HCT116 (cell line): Measurements from ENCODE around the gene MYL6B. TPM values are rescaled to one million over a fixed set of nuclear protein-coding genes. Genes with fewer than 3 reads are reported as not detected.

Experiments used
- ATAC-seq: fragments of 200-7000 bp; cut with Tn5 transposase; 2 replicates; pipeline ENCODE4 v1.9.1; 2020; ENCODE audit warnings: mild to moderate bottlenecking, moderate library complexity
- BruUV-seq: library from RNA; stranded (reverse); fragments of 400-500 nt; replicated peaks from 2 replicates; lab custom pipeline; 2021; lab: Mats Ljungman, UMichigan
- CTCF ChIA-PET: fragments of 300-600 bp; sonication (Branson Sonifier 250); formaldehyde crosslinking; loops from one replicate; lab custom pipeline; 2021; ENCODE audit warnings: antibody characterized with exemption; lab: Charles Lee
- POLR2A ChIA-PET: fragments of 300-600, 350-600 bp; sonication (Branson Sonifier 250); formaldehyde crosslinking; loops from one replicate; lab custom pipeline; 2021; ENCODE audit warnings: antibody characterized with exemption; lab: Charles Lee
- RAD21 ChIA-PET, 2 experiments: fragments of 300-600 bp; sonication (Branson Sonifier 250); formaldehyde crosslinking; loops; one replicate each; lab custom pipeline; 2023; ENCODE audit warnings: low total read pairs in 2 of 2; ENCODE audit not compliant: uncharacterized antibody in 2 of 2, unreplicated experiment in 2 of 2, low non-redundant PET in 1 of 2; lab: Charles Lee
- DNase-seq: peaks from one replicate; pipeline ENCODE4 v3.0.0-alpha.2; 2010; ENCODE audit warnings: low read depth, low spot score
- H2AFZ ChIP-seq: fragments of 200-600 bp; shearing (Covaris generic), sonication (generic); 2 replicates; pipeline ENCODE4 v1.6.1; 2017; ENCODE audit warnings: low read depth, mixed run types, mixed read lengths, antibody characterized with exemption, low read length; ENCODE audit not compliant: poor library complexity, severe bottlenecking
- H3K27ac ChIP-seq: 2 replicates; pipeline ENCODE4 v1.5.1; 2012; ENCODE audit warnings: low read depth, low read length
- H3K27me3 ChIP-seq: fragments of 200-600 bp; sonication (generic); 2 replicates; pipeline ENCODE4 v1.6.1; 2016; ENCODE audit warnings: mixed run types, low read length, mixed read lengths; ENCODE audit not compliant: insufficient read depth
- H3K36me3 ChIP-seq, 2 experiments: fragments of 200-500 bp in 1 of 2; fragments of 200-600 bp in 1 of 2; sonication (Bioruptor generic) in 1 of 2; sonication (generic) in 1 of 2; 2 replicates each; pipeline versions ENCODE4 v1.5.1 to v1.6.1; 2014 to 2016; ENCODE audit warnings: low read length in 2 of 2, inconsistent platforms in 1 of 2, mixed read lengths in 1 of 2, mixed run types in 1 of 2; ENCODE audit not compliant: insufficient read depth in 2 of 2, control insufficient read depth in 1 of 2
- H3K4me1 ChIP-seq, 2 experiments: fragments of 200-600 bp in 1 of 2; sonication (generic) in 1 of 2; 2 replicates each; pipeline versions ENCODE4 v1.5.1 to v1.6.1; 2012 to 2017; ENCODE audit warnings: low read length in 2 of 2, inconsistent platforms in 1 of 2, mild to moderate bottlenecking in 1 of 2, mixed read lengths in 1 of 2, mixed run types in 1 of 2, moderate library complexity in 1 of 2; ENCODE audit not compliant: insufficient read depth in 2 of 2, control insufficient read depth in 1 of 2
- H3K4me2 ChIP-seq: fragments of 200-600 bp; sonication (generic); 2 replicates; pipeline ENCODE4 v1.6.1; 2017; ENCODE audit warnings: mixed run types, low read length, mixed read lengths
- H3K4me3 ChIP-seq, 2 experiments: fragments of 200-600 bp in 1 of 2; sonication (generic) in 1 of 2; replicated peaks in 1 of 2; 2 replicates each; pipeline ENCODE4 v1.5.1; 2011 to 2016; ENCODE audit warnings: low read length in 2 of 2, control low read depth in 1 of 2, low read depth in 1 of 2, mild to moderate bottlenecking in 1 of 2, mixed read lengths in 1 of 2, mixed run types in 1 of 2
- H3K79me2 ChIP-seq: fragments of 200-600 bp; sonication (generic); 2 replicates; pipeline ENCODE4 v1.6.1; 2017; ENCODE audit warnings: mild to moderate bottlenecking, mixed run types, low read length, moderate library complexity, mixed read lengths; ENCODE audit not compliant: insufficient read depth
- H3K9ac ChIP-seq: fragments of 200-600 bp; sonication (generic); 2 replicates; pipeline ENCODE4 v1.6.1; 2016; ENCODE audit warnings: low read length, mixed read lengths
- H3K9me2 ChIP-seq: fragments of 200-600 bp; sonication (generic), shearing (Covaris generic); 2 replicates; pipeline ENCODE4 v1.6.1; 2017; ENCODE audit warnings: mixed run types, mild to moderate bottlenecking, moderate library complexity; ENCODE audit not compliant: insufficient read depth
- H3K9me3 ChIP-seq, 2 experiments: fragments of 200-500 bp in 1 of 2; fragments of 200-600 bp in 1 of 2; sonication (Bioruptor generic) in 1 of 2; sonication (generic) in 1 of 2; 2 replicates each; pipeline ENCODE4 v1.6.1; 2014 to 2017; ENCODE audit warnings: low read length in 2 of 2, mixed read lengths in 2 of 2, inconsistent platforms in 1 of 2, low read depth in 1 of 2, mild to moderate bottlenecking in 1 of 2, mixed run types in 1 of 2, moderate library complexity in 1 of 2; ENCODE audit not compliant: control insufficient read depth in 1 of 2, insufficient read depth in 1 of 2
- H4K20me1 ChIP-seq: fragments of 200-600 bp; sonication (generic), shearing (Covaris generic); 2 replicates; pipeline ENCODE4 v1.6.1; 2017; ENCODE audit warnings: mixed run types, mild to moderate bottlenecking, moderate library complexity; ENCODE audit not compliant: insufficient read depth
- CBX3 ChIP-seq: IDR thresholded peaks from 2 replicates; pipeline ENCODE4 v1.6.1; 2012; ENCODE audit warnings: low read depth
- EGR1 ChIP-seq: IDR thresholded peaks from 2 replicates; pipeline ENCODE4 v1.6.1; 2012; ENCODE audit warnings: low read depth
- ELF1 ChIP-seq: IDR thresholded peaks from 2 replicates; pipeline ENCODE4 v1.6.1; 2012; ENCODE audit warnings: low read depth, borderline replicate concordance
- EZH2 ChIP-seq: fragments of 200-600 bp; sonication (generic); IDR thresholded peaks from 2 replicates; pipeline ENCODE4 v1.6.1; 2017; ENCODE audit warnings: antibody characterized with exemption, mixed run types
- JUND ChIP-seq: IDR thresholded peaks from 2 replicates; pipeline ENCODE4 v1.6.1; 2012
- POLR2A ChIP-seq: IDR thresholded peaks from 2 replicates; pipeline ENCODE4 v1.7.0; 2011; ENCODE audit warnings: borderline replicate concordance; ENCODE audit not compliant: insufficient read depth, insufficient read length; ENCODE audit errors: extremely low read depth
- RAD21 ChIP-seq: IDR thresholded peaks from 2 replicates; pipeline ENCODE4 v1.6.1; 2012; ENCODE audit warnings: low read depth, mild to moderate bottlenecking
- SIN3A ChIP-seq: IDR thresholded peaks from 2 replicates; pipeline ENCODE4 v1.6.1; 2012; ENCODE audit warnings: low read depth
- SP1 ChIP-seq: IDR thresholded peaks from 2 replicates; pipeline ENCODE4 v1.6.1; 2012; ENCODE audit warnings: low read depth
- SRF ChIP-seq: IDR thresholded peaks from 2 replicates; pipeline ENCODE4 v1.6.1; 2012; ENCODE audit warnings: low read depth
- TCF7L2 ChIP-seq: IDR thresholded peaks from 2 replicates; pipeline ENCODE4 v1.7.0; 2011; ENCODE audit warnings: borderline replicate concordance, inconsistent platforms; ENCODE audit not compliant: insufficient read depth, insufficient read length; ENCODE audit errors: extremely low read depth
- YY1 ChIP-seq: IDR thresholded peaks from 2 replicates; pipeline ENCODE4 v1.6.1; 2011; ENCODE audit warnings: low read length, low read depth, moderate library complexity, mild to moderate bottlenecking; ENCODE audit not compliant: insufficient replicate concordance; ENCODE audit errors: extremely low read depth
- intact Hi-C: fragments of 100-400 bp; cut with micrococcal nuclease; formaldehyde crosslinking; loops from 2 replicates; pipeline ENCODE4 v1.10.0; 2022
- total RNA-seq: library from RNA; stranded (reverse); gene quantifications from one replicate; pipeline ENCODE4 v1.2.1, GENCODE V29; 2021; ENCODE audit not compliant: unreplicated experiment
- TF ChIP-seq, protein P1 (sequence below), 3 experiments: fragments of 200-600 bp in 1 of 3; sonication (generic) in 1 of 3; IDR thresholded peaks in 2 of 3; conservative IDR thresholded peaks in 1 of 3; 2 replicates each; pipeline ENCODE4 v1.5.1; 2012 to 2017; ENCODE audit warnings: low read depth in 2 of 3, low read length in 2 of 3, antibody characterized with exemption in 1 of 3, borderline replicate concordance in 1 of 3, control low read depth in 1 of 3, mild to moderate bottlenecking in 1 of 3, mixed read lengths in 1 of 3, mixed run types in 1 of 3, moderate library complexity in 1 of 3; ENCODE audit not compliant: insufficient read depth in 1 of 3
- TF ChIP-seq, protein P2 (sequence below): IDR thresholded peaks from 2 replicates; pipeline ENCODE4 v1.6.1; 2011; ENCODE audit warnings: mild to moderate bottlenecking, low read length, moderate library complexity; ENCODE audit not compliant: insufficient replicate concordance; ENCODE audit errors: extremely low read depth

MYL6B gene
- total RNA-seq, 1 experiment from 2014 or later = 94.3 TPM

DNA sequence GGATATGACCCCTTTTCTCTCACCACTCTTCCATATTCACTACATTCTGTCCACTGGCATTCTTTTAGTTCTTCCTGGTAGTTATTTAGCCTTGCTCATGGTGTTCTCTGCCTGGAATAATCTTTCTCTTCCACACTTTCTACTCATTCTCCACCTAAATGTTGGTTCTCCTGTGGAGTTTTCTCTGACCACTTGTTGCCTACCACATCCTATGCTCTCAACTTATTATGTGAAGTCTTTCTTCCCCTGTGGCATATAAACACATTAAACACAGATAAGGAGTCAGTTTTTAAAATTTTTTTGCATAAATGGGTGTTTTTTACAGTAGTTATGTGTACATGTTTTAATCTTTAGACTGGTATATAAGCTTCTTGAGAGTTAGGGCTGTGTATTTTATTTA, 40.2 kb downstream of the MYL6B start:
- Histone ChIP-seq H3K27ac (no peak overlapping the region), H3K79me2 (peaks cover 14% of the 10 kb centered on the region), H3K36me3 (no peaks in the 10 kb centered on the region), H3K9me2 (no peaks in the 10 kb centered on the region), H3K9ac (no peak overlapping the region), H3K4me3 (no peak overlapping the region), H3K4me1 (peaks cover 17 to 27% of the 10 kb centered on the region in 2 experiments), H3K9me3 (no peaks in the 10 kb centered on the region), H4K20me1 (no peaks in the 10 kb centered on the region), H2AFZ (peak overlapping the region; percentile 91), H3K4me2 (no peak overlapping the region), H3K27me3 (no peaks in the 10 kb centered on the region)
- ChIA-PET CTCF (no interaction called here), POLR2A (no interaction called here), RAD21 (no interaction called here)
- DNase-seq (no peak), ATAC-seq (no peak)
- BruUV-seq = no TSS peak
- TF ChIP-seq SRF = no peak
- no peak for TF ChIP-seq EGR1
- TF ChIP-seq POLR2A = no peak
- TF ChIP-seq JUND = no peak
- TF ChIP-seq SIN3A = no peak
- TF ChIP-seq ELF1 = no peak
- intact Hi-C loops = loop anchor here (5.0 kb wide), 2 partner anchors 380 to 400 kb away; no protein-coding TSS in a partner anchor

DNA sequence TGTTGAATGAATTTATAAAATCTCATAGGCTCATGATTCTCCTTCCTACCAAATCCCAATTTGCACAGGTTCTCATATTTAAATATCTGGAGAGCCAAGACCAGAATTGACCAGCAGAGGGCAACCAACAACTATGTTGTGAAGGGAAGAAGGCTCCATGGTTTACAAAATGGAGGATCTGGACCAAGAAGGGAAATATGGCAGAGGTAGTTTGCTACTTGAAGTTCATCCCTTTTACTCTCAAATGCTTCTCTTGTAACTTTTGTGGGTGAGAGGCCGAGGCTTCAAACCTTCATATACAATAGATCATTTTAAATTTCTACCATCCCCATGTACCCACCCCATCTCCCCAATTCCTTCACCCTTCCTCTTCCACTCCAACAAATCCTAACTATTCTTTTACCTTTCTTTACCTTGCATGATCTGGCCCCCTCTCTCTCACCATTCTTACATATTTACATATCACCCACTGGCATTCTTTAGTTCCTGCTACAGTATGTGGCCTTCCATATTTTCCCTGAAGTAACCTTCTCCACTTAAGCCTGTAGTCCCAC, 40.7 kb downstream of the MYL6B start:
- H4K20me1 ChIP-seq = no peaks in the 10 kb centered on the region
- H2AFZ ChIP-seq = peak overlapping the region; percentile 91
- no peaks in the 10 kb centered on the region for H3K36me3 ChIP-seq
- no peak overlapping the region for H3K4me3 ChIP-seq
- CTCF ChIA-PET = no interaction called here
- H3K79me2 ChIP-seq = peaks cover 9% of the 10 kb centered on the region
- no peaks in the 10 kb centered on the region for H3K9me3 ChIP-seq
- POLR2A ChIA-PET = no interaction called here
- intact Hi-C loops = loop anchor here (1.0 to 5.0 kb wide), 4 partner anchors 64 to 399 kb away; no protein-coding TSS in a partner anchor
- DNase-seq (peak; percentile 80), ATAC-seq (no peak)
- BruUV-seq = no TSS peak
- TF ChIP-seq, protein P1, sequence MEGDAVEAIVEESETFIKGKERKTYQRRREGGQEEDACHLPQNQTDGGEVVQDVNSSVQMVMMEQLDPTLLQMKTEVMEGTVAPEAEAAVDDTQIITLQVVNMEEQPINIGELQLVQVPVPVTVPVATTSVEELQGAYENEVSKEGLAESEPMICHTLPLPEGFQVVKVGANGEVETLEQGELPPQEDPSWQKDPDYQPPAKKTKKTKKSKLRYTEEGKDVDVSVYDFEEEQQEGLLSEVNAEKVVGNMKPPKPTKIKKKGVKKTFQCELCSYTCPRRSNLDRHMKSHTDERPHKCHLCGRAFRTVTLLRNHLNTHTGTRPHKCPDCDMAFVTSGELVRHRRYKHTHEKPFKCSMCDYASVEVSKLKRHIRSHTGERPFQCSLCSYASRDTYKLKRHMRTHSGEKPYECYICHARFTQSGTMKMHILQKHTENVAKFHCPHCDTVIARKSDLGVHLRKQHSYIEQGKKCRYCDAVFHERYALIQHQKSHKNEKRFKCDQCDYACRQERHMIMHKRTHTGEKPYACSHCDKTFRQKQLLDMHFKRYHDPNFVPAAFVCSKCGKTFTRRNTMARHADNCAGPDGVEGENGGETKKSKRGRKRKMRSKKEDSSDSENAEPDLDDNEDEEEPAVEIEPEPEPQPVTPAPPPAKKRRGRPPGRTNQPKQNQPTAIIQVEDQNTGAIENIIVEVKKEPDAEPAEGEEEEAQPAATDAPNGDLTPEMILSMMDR (IDR thresholded peaks at IDR 0.05 in 2 of 3, conservative IDR thresholded peaks at IDR 0.05 in 1 of 3; ENCODE audit: borderline replicate concordance in 1 of 3, insufficient read depth in 1 of 3, low read depth in 2 of 3, low read length in 2 of 3) = peak; percentile 69 to 94 (median 88)
- TF ChIP-seq SP1 (no peak), EZH2 (no peak), RAD21 (peak; percentile 94), TCF7L2 (no peak), YY1 (peak; percentile 93), CBX3 (peak; percentile 72; the same call in 1 of the 2 replicates)
- TF ChIP-seq, protein P2, sequence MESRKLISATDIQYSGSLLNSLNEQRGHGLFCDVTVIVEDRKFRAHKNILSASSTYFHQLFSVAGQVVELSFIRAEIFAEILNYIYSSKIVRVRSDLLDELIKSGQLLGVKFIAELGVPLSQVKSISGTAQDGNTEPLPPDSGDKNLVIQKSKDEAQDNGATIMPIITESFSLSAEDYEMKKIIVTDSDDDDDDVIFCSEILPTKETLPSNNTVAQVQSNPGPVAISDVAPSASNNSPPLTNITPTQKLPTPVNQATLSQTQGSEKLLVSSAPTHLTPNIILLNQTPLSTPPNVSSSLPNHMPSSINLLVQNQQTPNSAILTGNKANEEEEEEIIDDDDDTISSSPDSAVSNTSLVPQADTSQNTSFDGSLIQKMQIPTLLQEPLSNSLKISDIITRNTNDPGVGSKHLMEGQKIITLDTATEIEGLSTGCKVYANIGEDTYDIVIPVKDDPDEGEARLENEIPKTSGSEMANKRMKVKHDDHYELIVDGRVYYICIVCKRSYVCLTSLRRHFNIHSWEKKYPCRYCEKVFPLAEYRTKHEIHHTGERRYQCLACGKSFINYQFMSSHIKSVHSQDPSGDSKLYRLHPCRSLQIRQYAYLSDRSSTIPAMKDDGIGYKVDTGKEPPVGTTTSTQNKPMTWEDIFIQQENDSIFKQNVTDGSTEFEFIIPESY = no peak
- H3K27ac ChIP-seq = no peak overlapping the region
- peaks cover 12 to 24% of the 10 kb centered on the region in 2 experiments for H3K4me1 ChIP-seq
- RAD21 ChIA-PET = no interaction called here
- H3K27me3 ChIP-seq = no peaks in the 10 kb centered on the region
- peak overlapping the region; percentile 3; the same call in 1 of the 2 replicates for H3K4me2 ChIP-seq
- H3K9ac ChIP-seq = no peak overlapping the region
- H3K9me2 ChIP-seq = no peaks in the 10 kb centered on the region
